ENCODE results near the gene LCN10.
"Not testable (repeated sequence)": the region's sequence is repeated elsewhere in the genome, so short reads cannot be mapped to it uniquely, and the experiment has no call there.

LCN10 gene

DNA sequence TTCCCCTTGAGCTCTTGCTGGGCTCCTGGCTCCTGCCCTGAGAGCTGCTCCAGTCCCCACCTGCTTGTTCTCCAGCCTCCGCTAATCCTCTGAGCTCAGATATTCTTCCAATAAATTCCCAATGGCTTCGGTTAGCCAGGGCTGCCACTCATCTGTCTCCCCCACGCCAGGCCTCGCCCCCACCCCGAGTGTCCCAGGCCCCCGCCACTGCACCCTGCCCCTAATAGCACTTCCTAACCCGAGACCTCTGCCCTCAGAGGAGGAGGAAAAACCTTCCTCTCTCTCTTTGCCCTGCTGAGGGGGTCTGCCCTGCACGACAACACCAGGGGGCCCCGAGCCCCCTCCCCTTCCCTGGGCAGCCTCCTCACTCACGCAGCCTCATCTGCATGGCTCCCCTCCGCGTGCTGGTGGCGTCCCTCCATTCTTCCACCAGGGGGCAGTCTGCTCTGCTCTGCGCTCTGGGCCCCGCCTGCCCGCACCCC, 27.0 kb upstream of the LCN10 start:
- peak; percentile 45 for DNase-seq

DNA sequence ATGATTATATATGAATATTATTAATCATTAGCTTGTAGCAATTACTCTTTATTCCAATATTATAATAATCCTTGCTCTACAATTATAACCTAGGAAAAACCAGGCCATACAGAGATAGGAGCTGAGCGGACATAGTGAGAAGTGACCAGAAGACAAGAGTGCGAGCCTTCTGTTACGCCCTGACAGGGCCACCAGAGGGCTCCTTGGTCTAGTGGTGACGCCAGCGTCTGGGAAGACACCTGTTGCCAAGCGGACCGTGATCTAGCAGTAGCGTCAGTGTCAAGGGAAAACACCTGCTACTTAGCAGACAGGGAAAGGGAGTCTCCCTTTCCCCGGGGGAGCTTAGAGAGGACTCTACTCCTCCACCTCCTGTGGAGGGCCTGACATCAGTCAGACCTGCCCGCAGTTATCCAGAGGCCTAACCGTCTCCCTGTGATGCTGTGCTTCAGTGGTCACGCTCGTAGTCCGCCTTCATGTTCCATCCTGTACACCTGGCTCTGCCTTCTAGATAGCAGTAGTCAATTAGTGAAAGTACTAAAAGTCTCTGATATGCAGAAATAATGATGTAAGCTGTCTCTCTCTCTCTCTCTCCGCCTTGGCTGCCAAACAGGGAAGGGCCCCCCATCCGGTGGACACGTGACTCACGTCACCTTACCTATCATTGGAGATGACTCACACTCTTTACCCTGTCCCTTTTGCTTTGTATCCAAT, 23.8 kb upstream of the LCN10 start:
- peak; percentile 53 for DNase-seq

DNA sequence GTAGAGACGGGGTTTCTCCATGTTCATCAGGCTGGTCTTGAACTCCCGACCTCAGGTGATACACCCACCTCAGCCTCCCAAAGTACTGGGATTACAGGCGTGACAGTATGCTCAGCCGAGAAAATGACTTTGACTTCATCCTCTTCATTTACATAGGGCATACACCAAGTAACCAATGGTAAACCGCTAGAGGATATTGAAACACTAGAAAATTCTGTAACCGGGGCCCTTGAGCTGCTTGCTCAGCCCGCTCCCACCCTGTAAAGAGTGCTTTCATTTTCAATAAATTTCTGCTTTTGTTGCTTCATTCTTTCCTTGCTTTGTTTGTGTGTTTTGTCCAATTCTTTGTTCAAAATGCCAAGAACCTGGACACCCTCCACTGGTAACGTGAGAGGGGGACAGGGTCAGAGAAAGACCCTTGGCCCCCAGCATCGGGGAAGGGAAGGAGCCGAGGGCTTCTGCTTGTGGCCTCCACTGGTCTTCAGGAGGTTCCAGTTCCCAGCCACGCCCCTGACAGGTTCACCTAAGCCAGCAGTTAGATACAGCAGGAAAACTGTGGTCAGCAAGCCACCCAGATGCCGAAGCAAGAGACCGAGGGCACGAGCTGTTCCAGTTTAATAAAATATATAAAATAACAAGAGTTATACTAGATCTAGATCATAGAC, 23.1 kb upstream of the LCN10 start:
- not testable (repeated sequence) for DNase-seq

DNA sequence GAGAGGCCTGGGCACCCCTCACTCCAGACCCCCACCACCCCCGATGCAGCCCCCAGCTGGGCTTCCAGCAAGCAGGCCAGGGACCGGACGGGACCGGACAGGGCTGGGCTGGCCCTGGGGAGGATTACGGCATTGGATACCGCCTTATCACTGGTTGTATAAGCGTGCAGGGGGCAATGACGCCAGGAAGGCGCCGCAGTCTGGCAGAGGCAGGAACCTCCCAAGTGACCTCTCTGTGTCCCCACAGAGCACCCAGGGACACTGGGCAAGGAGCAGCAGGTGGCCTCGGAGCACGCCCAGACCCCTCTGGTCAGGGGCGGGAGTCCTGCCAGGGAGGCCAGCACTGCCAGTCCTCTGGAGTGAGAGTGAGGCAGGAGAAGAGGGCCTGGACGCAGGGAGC, 22.3 kb upstream of the LCN10 start:
- DNase-seq: no peak

DNA sequence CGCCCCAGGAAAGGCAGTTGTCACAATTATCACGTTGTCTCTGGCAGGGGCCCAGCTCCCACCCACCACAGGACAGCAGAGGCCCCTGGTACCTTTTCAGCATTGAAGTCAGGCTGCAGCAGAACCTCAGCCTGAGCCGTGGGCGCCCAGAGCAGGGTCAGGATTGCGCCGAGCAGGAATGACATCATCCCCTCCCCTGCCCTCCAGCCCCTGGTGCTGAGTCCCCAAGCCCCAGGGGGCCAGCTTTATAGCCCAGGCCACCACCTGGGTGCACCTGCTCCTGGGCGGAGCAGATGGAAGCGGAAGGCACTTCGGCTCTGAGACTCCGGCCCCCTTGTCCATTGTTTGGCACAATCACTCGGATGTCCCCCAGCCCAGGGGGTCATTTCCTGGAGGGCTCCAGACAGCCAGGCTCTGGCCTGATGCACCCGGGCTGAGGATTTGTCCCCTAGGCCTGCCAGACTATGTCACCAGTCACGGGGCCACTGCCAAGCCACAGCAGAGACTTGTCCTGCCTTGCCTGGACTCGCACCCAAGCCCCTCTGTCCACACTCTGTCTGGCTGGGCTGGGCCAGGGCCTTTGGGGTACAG, 21.7 kb upstream of the LCN10 start, which contains the start of gene LCN15:
Gene LCN15 (minus strand): TSS at position 218 of the 591 bp plus-strand sequence. CDS start 30 bp downstream, at position 188.
- DNase-seq: no peak

DNA sequence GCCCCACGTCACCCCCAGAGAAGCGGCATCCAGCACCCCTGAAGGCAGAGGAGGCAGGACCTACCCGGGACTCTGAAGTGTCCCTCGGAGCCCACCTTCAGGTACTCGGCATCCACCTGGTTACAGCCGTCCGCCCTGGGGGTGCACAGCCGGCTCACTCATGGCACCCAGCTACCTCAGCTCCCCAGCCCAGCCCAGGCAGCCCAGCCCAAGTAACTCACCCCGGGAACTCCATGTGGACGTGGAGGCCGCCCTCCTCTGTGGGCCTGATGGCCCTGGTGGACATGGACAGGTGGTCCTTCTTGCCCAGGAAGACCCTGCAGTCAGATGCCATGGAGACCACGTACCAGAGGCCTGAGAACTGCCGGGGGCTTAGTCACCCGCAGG, 20.9 kb upstream of the LCN10 start:
- DNase-seq: no peak

DNA sequence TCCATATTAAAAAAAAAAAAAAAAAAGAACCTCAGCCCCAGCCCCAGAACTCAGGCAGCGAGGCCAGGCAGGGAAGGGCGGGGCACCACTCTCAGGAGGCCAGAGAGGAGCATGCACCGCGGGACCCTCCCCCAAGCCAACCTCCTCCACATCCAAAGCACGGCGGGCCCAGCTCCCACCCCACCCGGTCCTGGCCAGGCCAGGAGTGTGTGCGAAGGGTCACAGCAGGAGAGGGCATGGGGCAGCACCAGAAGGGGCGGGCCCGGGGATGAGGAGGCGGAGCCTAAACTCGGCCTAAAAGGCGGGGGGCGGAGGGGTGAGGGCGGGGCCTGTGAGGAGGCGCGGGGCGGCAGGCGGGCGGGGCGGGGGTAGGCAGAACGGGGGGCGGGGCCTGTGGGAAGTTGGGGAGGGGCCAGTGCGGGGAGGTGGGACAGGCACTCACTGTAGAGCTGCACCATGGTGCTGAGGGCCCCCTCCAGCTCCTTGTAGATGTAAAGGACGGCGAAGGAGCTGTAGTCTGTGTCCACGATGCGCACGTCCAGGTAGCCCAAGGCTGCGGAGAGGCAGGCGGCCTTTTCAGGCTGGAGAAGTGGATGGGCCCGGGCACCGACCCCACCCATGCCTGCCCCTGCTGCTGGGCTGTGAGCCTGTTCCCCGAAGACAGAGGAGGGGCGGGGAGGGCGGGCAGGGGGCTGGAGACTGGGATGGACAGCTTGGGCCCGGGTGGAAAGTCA, 20.3 kb upstream of the LCN10 start:
- DNase-seq: peak; percentile 24

DNA sequence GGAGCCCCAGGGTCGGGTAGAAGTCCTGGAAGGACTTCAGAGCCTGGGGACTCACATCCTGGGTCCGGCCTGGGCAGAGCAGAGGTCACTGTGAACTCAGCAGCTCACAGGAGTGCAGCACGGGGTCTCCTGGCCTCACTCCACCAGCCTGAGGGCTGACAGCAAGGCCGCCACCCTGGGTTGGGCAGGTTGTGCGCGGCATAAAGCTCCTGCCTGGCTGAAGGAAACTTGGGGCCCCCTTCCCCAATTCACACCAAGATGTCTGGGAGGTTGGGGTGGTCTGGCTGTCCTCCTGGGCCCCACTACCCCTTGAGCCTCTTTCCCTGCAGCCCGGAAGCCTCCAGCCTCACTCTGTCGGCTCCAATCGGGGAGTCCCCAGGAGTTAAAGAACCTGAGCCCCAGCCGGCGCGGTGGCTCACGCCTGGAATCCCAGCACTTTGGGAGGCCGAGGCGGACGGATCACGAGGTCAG, 19.5 kb upstream of the LCN10 start:
- no peak for DNase-seq

DNA sequence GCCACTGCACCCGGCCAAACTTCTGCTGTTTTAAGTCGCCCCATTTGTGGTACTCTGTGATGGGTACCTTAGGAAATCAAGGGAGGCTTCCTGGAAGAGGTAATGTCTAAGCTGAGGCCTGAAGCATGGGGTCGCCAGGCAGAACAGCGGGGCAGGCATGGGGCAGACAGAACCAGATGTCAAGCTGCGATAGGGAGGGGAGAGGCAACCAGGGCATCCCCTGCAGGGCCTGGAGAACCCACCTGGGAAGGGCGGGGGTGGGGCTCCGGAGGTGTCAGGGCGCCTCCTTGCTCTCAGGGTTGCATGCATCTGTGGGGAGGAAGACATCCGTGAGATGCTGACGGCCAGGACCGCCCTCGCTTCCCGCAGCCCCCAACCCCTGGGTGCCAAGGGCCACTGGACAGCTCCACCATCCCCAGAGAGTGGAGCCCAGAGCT, 18.8 kb upstream of the LCN10 start:
- DNase-seq: no peak

DNA sequence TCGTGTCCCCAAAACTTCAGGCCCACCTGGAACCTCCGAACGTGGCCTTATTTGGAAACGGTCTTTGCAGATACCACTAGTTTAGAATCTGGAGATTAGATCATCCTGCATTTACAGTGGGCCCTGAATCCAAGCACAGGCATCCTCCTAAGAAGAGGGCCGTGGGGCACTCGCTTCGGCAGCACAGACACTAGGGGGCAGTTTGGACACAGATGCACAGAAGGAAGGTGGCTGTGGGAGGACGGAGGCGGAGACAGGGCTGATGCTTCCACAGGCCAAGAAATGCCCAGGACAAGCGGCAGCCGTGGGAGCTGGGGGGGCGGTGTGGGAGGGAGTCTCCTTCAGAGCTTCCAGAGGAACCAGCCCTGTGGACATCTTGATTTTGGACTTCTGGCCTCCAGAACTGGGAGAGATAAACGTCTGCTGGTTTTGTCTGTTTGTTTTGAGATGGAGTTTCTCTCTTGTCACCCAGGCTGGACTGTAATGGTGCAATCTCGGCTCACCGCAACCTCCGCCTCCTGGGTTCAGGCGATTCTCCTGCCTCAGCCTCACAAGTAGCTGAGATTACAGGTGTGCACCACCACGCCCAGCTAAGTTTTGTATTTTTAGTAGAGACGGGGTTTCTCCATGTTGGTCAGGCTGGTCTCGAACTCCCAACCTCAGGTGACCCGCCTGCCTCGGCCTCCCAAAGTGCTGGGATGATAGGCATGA, 18.2 kb upstream of the LCN10 start:
- not testable (repeated sequence) for DNase-seq

DNA sequence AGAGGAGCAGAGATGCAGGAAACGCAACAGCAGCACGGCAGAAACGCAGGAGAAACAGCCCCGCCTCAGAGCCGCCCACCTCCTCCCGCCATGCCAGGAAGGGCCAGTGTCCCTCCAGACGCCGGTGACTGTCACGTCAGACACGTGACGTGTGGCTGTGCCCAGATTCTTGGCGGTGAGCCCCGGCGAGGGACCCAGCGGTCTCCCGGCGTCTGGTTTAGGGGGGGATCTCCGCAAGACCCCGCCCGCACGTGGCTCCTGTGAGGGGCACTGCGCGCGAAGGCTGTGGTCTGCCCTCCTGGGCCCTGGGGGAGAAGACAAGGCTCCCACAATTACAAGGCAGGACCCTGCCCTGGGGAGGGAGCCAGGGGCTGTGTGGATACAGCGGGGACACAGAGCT, 17.7 kb upstream of the LCN10 start:
- DNase-seq: no peak

DNA sequence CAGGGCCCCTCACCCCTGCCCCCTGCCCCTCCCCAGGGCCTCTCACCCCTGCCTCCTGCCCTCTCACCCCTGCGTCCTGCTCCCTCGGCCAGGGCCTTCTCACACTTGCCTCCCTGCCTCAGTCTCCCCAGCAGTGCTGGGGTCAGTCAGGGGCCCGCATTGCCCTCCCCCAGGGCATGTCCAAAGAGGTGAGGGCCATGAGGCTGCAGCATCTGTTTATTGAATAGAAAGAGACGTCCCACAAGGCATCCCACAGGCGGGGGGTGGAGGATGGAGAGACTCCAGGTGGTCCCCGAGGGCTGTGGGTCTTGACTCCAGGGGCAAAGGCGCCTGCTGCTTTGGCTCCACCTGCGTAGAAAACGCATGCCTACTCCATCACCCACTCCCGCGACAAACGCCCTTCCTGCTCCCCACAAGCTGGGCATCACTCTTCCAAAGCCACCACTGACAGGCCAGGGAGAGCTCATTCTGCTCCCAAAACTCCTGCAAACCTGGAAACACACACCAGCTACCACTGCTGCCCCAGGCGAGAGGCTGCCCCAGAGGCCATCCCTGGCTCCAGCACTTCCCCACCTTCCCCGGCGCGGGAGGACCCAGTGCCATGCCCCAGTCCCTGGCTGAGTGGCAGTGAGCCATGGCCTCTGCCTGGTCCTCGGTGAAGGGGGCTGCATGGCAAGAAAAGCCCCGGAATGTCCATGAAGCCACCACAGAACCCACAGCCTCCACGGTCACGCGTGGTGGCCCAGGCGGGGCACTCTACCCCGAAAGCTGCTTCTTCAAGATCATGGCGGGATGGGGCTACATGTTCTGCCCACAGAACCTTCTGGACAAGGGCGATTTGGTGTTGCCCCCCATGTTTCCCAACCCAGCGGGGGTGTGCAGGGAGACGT, 16.9 kb upstream of the LCN10 start:
- no peak for DNase-seq

DNA sequence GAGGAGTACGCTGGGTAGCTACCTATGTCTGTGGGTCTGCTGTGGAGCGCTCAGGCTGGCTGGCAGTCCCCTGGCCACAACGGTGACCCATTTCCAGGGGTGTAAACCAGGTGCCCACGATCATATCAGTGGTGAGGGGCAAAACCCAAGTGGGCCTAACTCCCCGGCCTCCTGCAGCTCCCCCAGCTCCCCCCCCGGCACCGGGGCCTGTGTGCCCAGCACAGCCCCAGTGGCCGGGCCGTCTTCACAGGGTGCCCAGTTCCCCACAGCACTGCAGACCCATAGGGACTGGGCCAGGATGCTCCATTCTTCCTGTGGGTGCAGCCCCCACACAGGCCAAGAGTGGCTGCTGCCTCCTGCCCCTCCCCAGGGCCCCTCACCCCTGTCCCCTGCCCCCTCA, 16.3 kb upstream of the LCN10 start:
- no peak for DNase-seq

DNA sequence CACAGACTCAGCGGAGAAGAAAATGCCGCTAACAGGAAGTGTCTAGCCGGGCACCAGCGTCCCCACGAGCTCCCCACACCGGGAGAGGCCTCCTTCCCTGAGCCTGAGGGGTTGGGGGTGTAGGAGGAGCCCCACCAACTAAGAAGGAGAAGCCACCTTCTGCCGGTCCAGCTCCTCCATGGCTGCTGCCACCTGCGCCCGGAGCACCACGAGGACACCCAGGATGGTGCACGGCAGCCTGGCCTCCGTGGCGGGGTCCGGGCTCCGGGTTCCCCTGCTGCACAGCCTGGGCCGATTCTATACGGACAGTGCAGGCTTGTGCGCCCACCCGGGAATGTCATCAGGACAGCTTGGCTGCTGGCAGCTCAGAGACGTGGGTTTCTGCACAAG, 15.0 kb upstream of the LCN10 start:
- DNase-seq: no peak

DNA sequence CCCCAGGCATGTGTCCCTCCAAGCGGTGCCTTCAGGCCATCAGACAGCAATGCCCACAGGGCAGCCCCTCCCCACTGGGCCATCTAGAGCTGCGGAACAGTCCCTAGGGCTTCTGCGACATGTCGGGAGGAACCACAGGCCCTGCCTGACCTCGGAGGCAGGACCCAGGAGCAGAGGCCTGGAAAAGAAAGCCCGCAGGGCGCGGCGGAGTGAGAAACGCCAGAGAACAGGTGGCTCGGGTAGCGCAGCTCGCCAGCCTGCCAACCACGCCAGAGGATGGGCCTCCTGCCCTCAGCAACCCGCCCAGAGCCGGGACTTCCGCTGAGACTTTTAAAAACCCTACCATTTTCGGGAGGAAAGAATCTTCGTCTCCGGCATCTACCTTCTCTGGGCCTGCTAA, 14.6 kb upstream of the LCN10 start:
- DNase-seq: no peak

DNA sequence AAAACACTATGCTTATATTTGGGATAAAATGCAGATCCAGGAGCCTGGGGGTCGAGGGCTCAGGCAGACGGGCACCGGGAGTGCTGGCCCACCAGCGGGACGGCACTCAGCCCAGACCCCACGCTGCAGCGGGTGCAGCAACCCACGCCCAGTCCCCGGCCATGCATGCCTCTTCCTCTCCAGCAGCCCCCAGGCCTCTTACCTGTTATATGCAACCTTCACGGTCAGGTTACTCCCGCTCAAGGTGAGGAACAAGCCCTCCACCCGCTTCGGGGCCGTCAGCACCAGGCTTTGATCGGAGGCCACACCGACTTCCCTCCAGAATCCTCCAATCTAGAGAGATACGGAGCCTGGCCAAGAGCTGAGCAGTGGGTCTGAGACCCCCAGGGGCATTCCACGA, 14.1 kb upstream of the LCN10 start:
- DNase-seq: no peak

DNA sequence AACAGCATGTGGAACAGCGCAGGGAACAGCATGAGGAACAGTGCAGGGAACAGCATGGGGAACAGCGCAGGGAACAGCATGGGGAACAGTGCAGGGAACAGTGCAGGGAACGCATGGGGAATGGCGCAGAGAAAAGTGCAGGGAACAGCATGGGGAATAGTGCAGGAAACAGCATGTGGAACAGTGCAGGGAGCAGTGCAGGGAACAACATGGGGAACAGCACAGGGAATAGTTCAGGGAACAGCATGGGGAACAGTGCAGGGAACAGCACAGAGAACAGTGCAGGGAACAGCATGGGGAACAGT, 13.3 kb upstream of the LCN10 start:
- no peak for DNase-seq

DNA sequence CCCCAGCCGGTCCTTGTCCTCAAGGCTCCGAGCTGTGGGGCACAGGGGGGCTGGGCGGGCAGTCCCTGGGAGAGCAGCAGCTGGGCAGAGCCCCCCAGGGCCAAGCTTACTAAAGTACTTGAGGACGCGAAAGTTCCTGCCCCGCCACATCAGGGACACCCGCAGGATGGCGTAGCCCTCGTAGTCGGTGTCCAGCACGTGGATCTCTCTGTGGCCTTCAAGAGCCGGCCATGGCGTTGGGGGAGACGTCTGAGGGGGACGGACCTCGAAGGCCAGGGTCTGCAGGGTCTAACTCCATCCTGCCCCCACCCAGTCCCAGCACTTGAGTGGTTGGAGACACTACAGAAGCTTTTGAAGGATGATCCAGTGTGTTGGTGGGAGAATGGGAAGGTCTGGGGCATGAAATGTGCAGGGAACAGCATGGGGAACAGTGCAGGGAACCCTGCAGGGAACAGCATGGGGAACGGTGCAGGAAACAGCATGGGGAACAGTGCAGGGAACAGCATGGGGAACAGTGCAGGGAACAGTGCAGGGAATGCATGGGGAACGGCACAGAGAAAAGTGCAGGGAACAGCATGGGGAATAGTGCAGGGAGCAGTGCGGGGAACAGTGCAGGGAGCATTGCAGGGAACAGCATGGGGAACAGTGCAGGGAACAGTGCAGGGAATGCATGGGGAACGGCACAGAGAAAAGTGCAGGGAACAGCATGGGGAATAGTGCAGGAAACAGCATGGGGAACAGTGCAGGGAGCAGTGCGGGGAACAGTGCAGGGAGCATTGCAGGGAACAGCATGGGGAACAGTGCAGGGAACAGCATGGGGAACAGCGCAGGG, 12.8 kb upstream of the LCN10 start:
- DNase-seq: not testable (repeated sequence)

DNA sequence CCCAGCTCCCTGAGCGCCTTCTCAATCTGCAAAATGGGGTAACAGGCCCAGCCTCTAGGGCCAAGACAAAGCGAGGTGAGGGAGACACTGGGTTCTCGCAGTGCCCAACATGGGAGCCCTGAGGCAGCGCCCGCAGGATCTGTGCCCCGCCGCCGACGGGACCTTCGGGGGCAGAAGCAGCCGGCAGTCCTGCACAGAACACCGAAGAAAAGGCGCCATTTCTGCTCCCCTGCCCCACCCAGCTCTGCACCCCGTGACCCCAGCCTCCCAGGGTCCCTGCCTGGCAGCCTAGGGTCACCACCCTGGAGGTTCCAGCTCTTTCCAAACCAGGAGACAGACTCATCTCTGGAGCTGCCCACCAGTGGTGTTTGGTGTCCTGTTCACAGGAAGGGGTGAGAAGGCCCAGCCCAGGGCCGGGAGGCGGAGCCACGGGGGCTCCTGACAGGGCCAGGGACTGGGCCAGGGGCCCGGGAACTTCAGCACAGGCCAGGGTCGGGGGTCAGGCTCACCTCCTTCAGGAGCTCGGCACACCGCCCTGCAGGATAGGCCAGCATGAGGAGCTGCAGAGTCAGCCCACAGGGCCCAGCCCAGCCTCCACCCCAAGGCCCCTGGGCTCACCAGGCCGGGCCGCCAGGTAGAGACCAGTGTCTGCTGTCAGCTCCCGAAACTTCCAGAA, 12.0 kb upstream of the LCN10 start:
- no peak for DNase-seq

DNA sequence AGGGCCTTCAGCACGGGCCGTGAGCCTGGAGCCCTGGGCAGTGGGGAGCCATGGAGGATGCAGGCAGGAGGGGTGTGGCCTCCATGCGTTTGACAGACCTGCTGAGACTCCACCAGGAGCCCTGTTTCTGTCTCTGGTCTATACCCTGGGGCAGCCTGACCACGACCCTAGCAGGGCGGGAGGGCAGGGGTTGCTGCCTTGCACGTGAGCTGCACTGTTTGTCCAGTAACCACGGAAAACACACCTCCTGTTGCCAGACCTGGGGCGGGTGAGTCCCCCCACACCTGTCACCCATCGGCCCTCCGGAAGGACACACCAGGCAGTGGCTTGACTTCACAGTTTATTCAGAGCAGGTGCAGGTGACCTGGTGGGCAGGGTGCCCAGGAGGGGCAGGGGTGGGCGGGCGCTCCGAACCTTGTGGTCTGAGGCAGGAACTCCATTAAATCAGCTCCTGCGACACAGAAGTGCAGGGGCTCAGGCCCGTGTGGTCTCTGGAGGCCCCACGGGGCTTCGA, 11.4 kb upstream of the LCN10 start:
- DNase-seq: no peak

Data from stimulated activated naive CD4-positive, alpha-beta T cell treated with Interleukin-2 at 50 U/mL for 16 hours (primary cell).